CD14-positive monocyte (primary cell): Measurements from ENCODE around the gene UBD. TPM values are rescaled to one million over a fixed set of nuclear protein-coding genes. Genes with fewer than 3 reads are reported as not detected.

Experiments
- DNase-seq, 3 donors: peaks; one replicate each; pipeline ENCODE4 v3.0.0-alpha.2; 2011 to 2022
- H2AFZ ChIP-seq: 2 replicates; pipeline ENCODE4 v1.6.0; 2012; ENCODE audit warnings: mild to moderate bottlenecking, low read depth, low read length, inconsistent platforms; ENCODE audit not compliant: insufficient read depth, poor library complexity, severe bottlenecking
- H3K27ac ChIP-seq, 2 donors: 1 replicate in 1 of 2; 2 replicates in 1 of 2; pipeline ENCODE4 v1.5.1; 2012 to 2013; ENCODE audit warnings: low read length in 2 of 2, control low read depth in 1 of 2, inconsistent platforms in 1 of 2, low read depth in 1 of 2, mild to moderate bottlenecking in 1 of 2
- H3K27me3 ChIP-seq, 2 donors: one replicate each; pipeline versions ENCODE4 v1.6.0 to v1.6.1; 2011 to 2013; ENCODE audit warnings: low read length in 2 of 2; ENCODE audit not compliant: control insufficient read depth in 2 of 2, insufficient read depth in 2 of 2
- H3K36me3 ChIP-seq, 2 donors: replicated peaks in 1 of 2; 1 replicate in 1 of 2; 2 replicates in 1 of 2; pipeline versions ENCODE4 v1.5.1 to v1.6.1; 2012 to 2013; ENCODE audit warnings: low read length in 2 of 2, control low read depth in 1 of 2, inconsistent platforms in 1 of 2, mild to moderate bottlenecking in 1 of 2; ENCODE audit not compliant: insufficient read depth in 2 of 2, control insufficient read depth in 1 of 2
- H3K4me1 ChIP-seq, 2 donors: 1 replicate in 1 of 2; 2 replicates in 1 of 2; pipeline versions ENCODE4 v1.5.1 to v1.6.1; 2012 to 2013; ENCODE audit warnings: low read length in 2 of 2, control low read depth in 1 of 2, inconsistent platforms in 1 of 2, mild to moderate bottlenecking in 1 of 2, moderate library complexity in 1 of 2; ENCODE audit not compliant: insufficient read depth in 2 of 2, control insufficient read depth in 1 of 2
- H3K4me2 ChIP-seq: replicated peaks from 2 replicates; pipeline ENCODE3; 2012; ENCODE audit warnings: low read length, moderate library complexity, mild to moderate bottlenecking; ENCODE audit not compliant: poor library complexity, severe bottlenecking; ENCODE audit errors: extremely low read depth
- H3K4me3 ChIP-seq, 3 experiments: fragments of 200-600 bp in 1 of 3; sonication (generic) in 1 of 3; replicated peaks in 1 of 3; 1 replicate in 2 of 3; 2 replicates in 1 of 3; pipeline ENCODE4 v1.5.1; 2011 to 2013; ENCODE audit warnings: low read length in 3 of 3, mild to moderate bottlenecking in 3 of 3, control low read depth in 2 of 3, low read depth in 2 of 3, inconsistent platforms in 1 of 3, moderate library complexity in 1 of 3
- H3K79me2 ChIP-seq: 2 replicates; pipeline ENCODE4 v1.6.0; 2012; ENCODE audit warnings: mild to moderate bottlenecking, control low read depth, inconsistent platforms, low read length, moderate library complexity; ENCODE audit not compliant: insufficient read depth
- H3K9ac ChIP-seq: 2 replicates; pipeline ENCODE4 v1.6.0; 2017; ENCODE audit warnings: low read length, mild to moderate bottlenecking; ENCODE audit not compliant: insufficient read depth, poor library complexity, severe bottlenecking
- H3K9me3 ChIP-seq, 2 donors: replicated peaks in 1 of 2; 1 replicate in 1 of 2; 2 replicates in 1 of 2; pipeline versions ENCODE4 v1.5.1 to v1.6.1; 2012 to 2013; ENCODE audit warnings: low read length in 2 of 2, control low read depth in 1 of 2; ENCODE audit not compliant: control insufficient read depth in 1 of 2, insufficient read depth in 1 of 2
- H4K20me1 ChIP-seq: 2 replicates; pipeline ENCODE4 v1.6.0; 2012; ENCODE audit warnings: mild to moderate bottlenecking, low read length, control low read depth, moderate library complexity; ENCODE audit not compliant: insufficient read depth
- H3K27ac Mint-ChIP-seq, 7 donors: one replicate each; pipeline ENCODE4 v1.8.0; 2020; ENCODE audit warnings: mild to moderate bottlenecking in 7 of 7, mixed read lengths in 7 of 7, moderate library complexity in 6 of 7, inconsistent platforms in 2 of 7
- H3K27me3 Mint-ChIP-seq, 3 donors: one replicate each; pipeline ENCODE4 v1.8.0; 2021 to 2022; ENCODE audit warnings: low read depth in 3 of 3, mild to moderate bottlenecking in 3 of 3, mixed read lengths in 3 of 3, moderate library complexity in 3 of 3, inconsistent platforms in 1 of 3
- H3K36me3 Mint-ChIP-seq, 2 donors: one replicate each; pipeline ENCODE4 v1.8.0; 2020; ENCODE audit warnings: mixed read lengths in 2 of 2, inconsistent platforms in 1 of 2, mild to moderate bottlenecking in 1 of 2
- H3K4me1 Mint-ChIP-seq: one replicate; pipeline ENCODE4 v1.8.0; 2020; ENCODE audit warnings: mild to moderate bottlenecking, mixed read lengths
- H3K4me3 Mint-ChIP-seq, 2 donors: one replicate each; pipeline ENCODE4 v1.8.0; 2020; ENCODE audit warnings: mild to moderate bottlenecking in 2 of 2, mixed read lengths in 2 of 2, moderate library complexity in 1 of 2
- H3K9me3 Mint-ChIP-seq, 7 donors: one replicate each; pipeline ENCODE4 v1.8.0; 2020 to 2022; ENCODE audit warnings: mixed read lengths in 7 of 7, mild to moderate bottlenecking in 6 of 7, moderate library complexity in 6 of 7, inconsistent platforms in 2 of 7
- CTCF ChIP-seq: fragments of 200-600 bp; IDR thresholded peaks from one replicate; pipeline ENCODE4 v1.8.0; 2022; ENCODE audit warnings: antibody characterized with exemption, mild to moderate bottlenecking
- WGBS: methylation state at CpG from one replicate; pipeline ENCODE4 v1.1.5; 2013; ENCODE audit warnings: missing lambda C conversion rate; ENCODE audit not compliant: insufficient coverage; 5-methylcytosine and 5-hydroxymethylcytosine counted together
- intact Hi-C, 2 donors: fragments of 100-400 bp; cut with micrococcal nuclease; formaldehyde crosslinking; loops; one replicate each; pipeline versions ENCODE4 v1.15.0 to v1.15.1; 2023
- polyA plus RNA-seq, 3 donors: library from polyadenylated mRNA; depleted of rRNA in 1 of 3; unstranded in 2 of 3; stranded (reverse) in 1 of 3; fragments of 300-500 nt in 2 of 3; fragments of >200 nt in 1 of 3; fragmentation: Illumina TruSeq in 2 of 3; gene quantifications; 1 replicate in 2 of 3; 2 replicates in 1 of 3; pipeline ENCODE4 v1.2.3, GENCODE V29; 2012 to 2021

Gene UBD
- polyA plus RNA-seq, 3 donors = 0.15 TPM; not detected in 2

GRCh38 chr6:29602564-29603361 is 43.2 kb upstream of the UBD start:
- Histone ChIP-seq H3K4me2 (no peak overlapping the region), H3K36me3 (peaks cover 23 to 69% of the 10 kb centered on the region in 2 donors), H4K20me1 (no peaks in the 10 kb centered on the region), H3K4me1 (no peaks in the 10 kb centered on the region), H2AFZ (no peak overlapping the region), H3K79me2 (no peaks in the 10 kb centered on the region), H3K9me3 (no peaks in the 10 kb centered on the region), H3K27me3 (no peaks in the 10 kb centered on the region), H3K27ac (no peak overlapping the region), H3K4me3 (no peak overlapping the region), H3K9ac (no peak overlapping the region)
- peaks cover 53 to 58% of the 10 kb centered on the region in 2 donors for H3K36me3 Mint-ChIP-seq
- H3K27me3 Mint-ChIP-seq = peaks cover 0 to 6% (median 3%) of the 10 kb centered on the region in 3 donors
- WGBS = 85% methylated on average over 12 of the region's 12 CpGs
- H3K4me1 Mint-ChIP-seq = no peaks in the 10 kb centered on the region
- peaks cover 0 to 2% (median 0%) of the 10 kb centered on the region in 7 donors for H3K9me3 Mint-ChIP-seq
- peak overlapping the region in 1 of 7 donors; percentile 17 for H3K27ac Mint-ChIP-seq
- H3K4me3 Mint-ChIP-seq = no peak overlapping the region
- TF ChIP-seq CTCF = no peak
- intact Hi-C loops = no loop called here
- DNase-seq = no peak

GRCh38 chr6:29598172-29598747 is 38.7 kb upstream of the UBD start:
- WGBS = 88% methylated on average over 1 of the region's 2 CpGs
- DNase-seq = no peak

More at GRCh38 chr6:29598172-29598747, 38.7 kb upstream of the UBD start:
- no peak overlapping the region for H3K4me3 ChIP-seq
- Mint-ChIP-seq H3K36me3 (peaks cover 13 to 16% of the 10 kb centered on the region in 2 donors), H3K27ac (no peak overlapping the region), H3K4me3 (no peak overlapping the region), H3K9me3 (no peaks in the 10 kb centered on the region), H3K27me3 (peaks cover 4 to 8% (median 5%) of the 10 kb centered on the region in 3 donors), H3K4me1 (no peaks in the 10 kb centered on the region)
- H3K36me3 ChIP-seq = peaks cover 0 to 24% of the 10 kb centered on the region in 2 donors
- no peaks in the 10 kb centered on the region for H3K4me1 ChIP-seq
- no peak overlapping the region for H3K27ac ChIP-seq
- H3K9ac ChIP-seq = no peak overlapping the region
- no peak for TF ChIP-seq CTCF
- H3K27me3 ChIP-seq = no peaks in the 10 kb centered on the region
- H3K4me2 ChIP-seq = no peak overlapping the region
- no peaks in the 10 kb centered on the region for H3K9me3 ChIP-seq
- intact Hi-C loops = no loop called here
- H3K79me2 ChIP-seq = no peaks in the 10 kb centered on the region
- no peak overlapping the region for H2AFZ ChIP-seq
- no peaks in the 10 kb centered on the region for H4K20me1 ChIP-seq
